ENCODE data around the gene ANKRD37.

DNA sequence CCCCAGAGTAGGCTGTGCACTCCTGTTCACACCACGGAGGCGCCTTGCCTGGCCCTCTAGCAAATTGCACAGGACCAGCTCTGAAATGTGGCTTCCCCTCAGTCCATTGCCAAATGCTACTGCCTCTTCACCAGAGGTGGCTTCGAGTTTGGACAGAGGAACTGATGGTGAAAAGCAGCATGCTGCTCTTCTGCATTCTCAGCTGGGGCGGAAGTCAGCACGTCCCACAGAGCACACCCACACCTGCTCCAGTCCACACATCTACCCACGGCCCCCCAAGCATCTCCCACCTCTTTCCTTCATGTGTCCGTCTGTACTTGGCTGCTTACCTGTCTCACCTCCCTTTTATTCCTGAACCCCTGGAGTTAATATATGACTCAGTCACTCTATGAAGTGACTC lies 44.4 kb upstream of the ANKRD37 start:
- TF ChIP-seq, protein P1, sequence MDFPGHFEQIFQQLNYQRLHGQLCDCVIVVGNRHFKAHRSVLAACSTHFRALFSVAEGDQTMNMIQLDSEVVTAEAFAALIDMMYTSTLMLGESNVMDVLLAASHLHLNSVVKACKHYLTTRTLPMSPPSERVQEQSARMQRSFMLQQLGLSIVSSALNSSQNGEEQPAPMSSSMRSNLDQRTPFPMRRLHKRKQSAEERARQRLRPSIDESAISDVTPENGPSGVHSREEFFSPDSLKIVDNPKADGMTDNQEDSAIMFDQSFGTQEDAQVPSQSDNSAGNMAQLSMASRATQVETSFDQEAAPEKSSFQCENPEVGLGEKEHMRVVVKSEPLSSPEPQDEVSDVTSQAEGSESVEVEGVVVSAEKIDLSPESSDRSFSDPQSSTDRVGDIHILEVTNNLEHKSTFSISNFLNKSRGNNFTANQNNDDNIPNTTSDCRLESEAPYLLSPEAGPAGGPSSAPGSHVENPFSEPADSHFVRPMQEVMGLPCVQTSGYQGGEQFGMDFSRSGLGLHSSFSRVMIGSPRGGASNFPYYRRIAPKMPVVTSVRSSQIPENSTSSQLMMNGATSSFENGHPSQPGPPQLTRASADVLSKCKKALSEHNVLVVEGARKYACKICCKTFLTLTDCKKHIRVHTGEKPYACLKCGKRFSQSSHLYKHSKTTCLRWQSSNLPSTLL (IDR thresholded peaks at IDR 0.05) = no peak
- TF ChIP-seq POLR2AphosphoS5 (IDR thresholded peaks at IDR 0.05; ENCODE audit: control insufficient read depth, insufficient read depth, low read depth, low read length) = no peak

Data from K562 (cell line).